NCI-H345 (cell line): ENCODE measurements around the gene RORB.

Experiments used
- DNase-seq: peaks from one replicate; lab custom pipeline; 2025; lab: John Stamatoyannopoulos, UW

The RORB gene

GRCh38 chr9:74598874-74599273, 101.7 kb downstream of the RORB start:
- DNase-seq: no peak

DNA sequence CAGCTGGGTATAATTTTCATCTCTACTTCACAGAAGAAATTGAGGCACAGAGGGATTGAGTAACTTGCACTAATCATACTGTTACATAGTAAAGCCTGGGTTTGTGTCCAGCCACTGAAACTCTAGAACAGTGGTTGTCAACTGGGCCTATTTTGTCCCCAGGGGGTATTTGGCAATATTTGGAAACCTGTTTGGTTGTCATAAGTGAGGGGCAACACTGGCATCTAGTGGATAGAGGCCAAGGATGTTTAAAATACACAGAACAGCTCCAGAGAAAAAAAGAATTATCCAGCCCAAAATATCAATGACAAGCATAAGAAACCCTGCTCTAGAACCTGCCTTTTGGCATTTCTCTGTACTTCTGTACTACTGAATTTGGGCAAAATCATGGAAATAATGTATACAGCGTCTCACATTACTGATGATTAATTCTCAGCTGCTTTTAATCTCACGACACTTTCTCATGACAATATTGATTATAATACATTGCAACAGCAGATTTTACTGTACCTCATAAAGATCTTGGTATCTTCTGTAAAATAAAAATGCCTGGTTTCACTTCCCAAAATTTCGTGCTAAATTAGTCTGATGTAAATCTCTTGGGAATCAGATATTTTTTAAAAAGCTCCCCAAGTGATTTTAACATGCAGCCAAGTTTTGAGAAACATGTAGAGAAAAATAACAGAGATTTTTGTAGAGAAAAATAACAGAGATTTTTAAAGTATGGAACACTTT, 112.7 kb downstream of the RORB start:
- no peak for DNase-seq

DNA sequence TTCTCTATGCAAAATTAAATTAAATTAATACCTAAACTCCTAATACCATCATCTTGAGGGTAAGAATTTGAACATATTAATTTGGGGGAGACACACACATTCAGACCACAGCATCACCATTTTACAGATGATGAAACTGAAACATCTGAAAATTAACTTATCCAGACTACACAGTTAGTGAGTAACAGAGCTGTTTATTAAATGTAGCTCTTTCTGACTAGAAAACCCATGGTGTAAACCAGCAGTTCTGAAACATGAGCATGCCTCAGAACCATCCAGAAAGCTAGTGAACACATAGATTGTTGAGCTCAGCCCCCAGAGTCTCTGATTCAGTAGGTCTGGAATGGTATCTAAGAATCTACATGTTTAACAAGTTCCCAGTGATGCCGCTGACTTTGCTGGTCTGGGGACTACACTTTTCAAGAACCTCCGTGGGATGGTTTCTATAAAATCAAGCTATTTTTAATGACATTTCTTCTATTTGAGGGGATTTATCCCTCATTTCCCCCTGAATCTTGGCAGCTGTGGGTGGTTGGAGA, 113.5 kb downstream of the RORB start:
- no peak for DNase-seq

- DNase-seq: no peak
These were observed 133.1 kb downstream of the RORB start for GRCh38 chr9:74630228-74630627.

- DNase-seq: no peak
These were observed 142.0 kb downstream of the RORB start for GRCh38 chr9:74639112-74639511.

GRCh38 chr9:74642376-74642775, 145.2 kb downstream of the RORB start:
- no peak for DNase-seq

- DNase-seq: no peak
These were observed 146.3 kb downstream of the RORB start for GRCh38 chr9:74643303-74643923.

DNA sequence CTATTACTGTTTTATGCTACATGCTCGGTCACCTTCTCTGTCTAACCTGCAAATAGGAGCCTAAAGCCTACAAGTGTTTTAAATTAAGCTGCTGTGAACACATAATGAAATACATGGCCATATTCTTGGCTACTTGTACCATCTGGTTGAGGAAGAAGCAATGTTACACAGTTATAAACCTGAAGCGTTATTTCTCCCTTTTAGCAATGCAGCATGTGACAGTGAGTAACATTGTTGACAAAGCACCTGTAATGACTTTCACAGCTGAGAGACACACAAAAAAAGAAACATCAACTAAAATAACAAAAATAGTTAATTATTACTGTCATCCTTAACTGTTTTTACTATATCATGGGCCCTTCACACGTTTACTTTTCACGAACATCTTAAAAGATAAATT, 146.9 kb downstream of the RORB start:
- no peak for DNase-seq

GRCh38 chr9:74645007-74645639, 148.0 kb downstream of the RORB start:
- DNase-seq: peak; percentile 0

- DNase-seq: no peak
These were observed 156.4 kb downstream of the RORB start for GRCh38 chr9:74653410-74654080.

- DNase-seq: no peak
These were observed 165.5 kb downstream of the RORB start for GRCh38 chr9:74662674-74663073.

GRCh38 chr9:74663439-74663838, 166.3 kb downstream of the RORB start:
- DNase-seq: no peak

- DNase-seq: no peak
These were observed 169.6 kb downstream of the RORB start for GRCh38 chr9:74666625-74667316.

- DNase-seq: no peak
These were observed 175.1 kb downstream of the RORB start for GRCh38 chr9:74672237-74672636.

DNA sequence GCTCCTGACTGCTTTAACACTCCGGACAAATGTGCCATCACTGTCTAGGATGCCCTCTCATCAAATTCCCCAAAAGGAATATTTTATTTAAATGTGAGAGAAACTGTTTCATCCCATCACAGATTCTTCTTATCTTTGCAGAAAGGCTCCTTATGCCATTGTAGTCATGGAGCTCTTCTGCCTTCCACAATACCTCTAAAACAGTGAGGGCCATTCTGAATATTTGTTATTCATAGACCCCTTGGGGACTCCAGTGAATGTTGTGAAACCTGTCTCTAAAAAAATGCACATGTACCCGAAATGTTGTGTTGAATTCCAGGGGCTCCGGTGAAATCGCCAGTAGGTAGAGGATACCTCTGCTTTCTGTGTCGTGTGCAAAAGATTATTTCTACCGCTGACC, 176.9 kb downstream of the RORB start:
- no peak for DNase-seq

GRCh38 chr9:74681906-74682305, 184.8 kb downstream of the RORB start:
- no peak for DNase-seq

DNA sequence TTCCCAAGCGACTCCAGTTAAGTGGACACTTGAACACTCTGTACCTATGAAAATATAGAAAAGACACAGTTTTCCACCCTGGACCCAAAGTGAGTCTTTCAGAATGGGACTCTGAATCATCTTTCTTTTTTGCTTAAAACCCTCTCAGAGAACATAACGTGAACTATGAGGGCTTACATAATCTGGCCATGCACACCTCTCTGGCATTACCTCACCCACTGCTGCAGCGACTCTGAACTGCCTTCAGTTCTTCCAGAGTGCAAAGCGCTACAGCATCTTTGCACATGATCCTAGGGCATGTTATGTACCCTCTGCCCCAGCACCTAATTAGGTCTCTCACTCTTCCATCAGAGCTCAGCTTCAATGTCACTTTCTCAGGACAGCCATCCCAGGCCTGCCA, 186.2 kb downstream of the RORB start:
- no peak for DNase-seq

GRCh38 chr9:74691058-74691457, 193.9 kb downstream of the RORB start:
- no peak for DNase-seq

DNA sequence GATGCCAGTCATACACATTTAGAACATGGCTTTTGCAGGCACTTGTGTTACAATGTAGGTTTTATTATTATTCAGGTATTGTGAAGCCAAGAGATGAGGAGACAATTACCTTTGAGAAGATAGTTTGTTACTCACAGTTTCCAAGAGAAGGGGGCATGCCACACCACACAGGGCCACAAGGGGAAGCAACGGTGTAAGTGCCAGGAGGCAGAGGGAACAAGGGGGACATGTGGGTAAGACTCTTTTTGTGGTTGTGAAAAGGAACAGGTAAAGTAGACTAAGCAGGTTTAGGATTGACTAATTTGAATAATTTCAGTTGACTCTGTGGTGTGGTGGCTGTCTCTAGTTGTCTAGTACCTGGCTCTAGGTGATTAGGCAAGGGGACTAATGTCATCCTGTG, 199.4 kb downstream of the RORB start:
- no peak for DNase-seq

- no peak for DNase-seq
These were observed 200.4 kb downstream of the RORB start for GRCh38 chr9:74697535-74697934.

GRCh38 chr9:74711341-74711740, 214.2 kb downstream of the RORB start:
- DNase-seq: no peak

DNA sequence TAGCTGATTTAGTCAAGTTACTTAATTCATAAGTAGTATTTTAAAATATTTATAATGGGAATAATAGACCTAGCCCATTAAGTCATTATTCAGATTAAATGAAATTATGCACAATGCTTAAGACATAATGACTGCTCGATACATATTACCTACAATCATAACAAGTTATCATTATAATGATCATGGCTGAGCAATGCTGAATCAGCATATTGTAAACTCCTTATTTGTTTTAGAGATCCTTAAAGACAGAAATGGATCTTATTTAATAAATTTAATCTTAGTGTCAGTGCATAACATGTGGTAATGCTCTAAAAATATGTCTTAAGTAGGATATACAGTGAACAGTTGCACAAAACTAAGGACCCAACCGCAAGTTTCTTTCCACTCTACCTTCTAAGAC, 221.6 kb downstream of the RORB start:
- no peak for DNase-seq
